ENCODE results near the gene EOGT. TPM values are rescaled to one million over a fixed set of nuclear protein-coding genes. Genes with fewer than 3 reads are reported as not detected.

EOGT gene
- total RNA-seq, 1 experiment from 2014 or later = 20.1 TPM

DNA sequence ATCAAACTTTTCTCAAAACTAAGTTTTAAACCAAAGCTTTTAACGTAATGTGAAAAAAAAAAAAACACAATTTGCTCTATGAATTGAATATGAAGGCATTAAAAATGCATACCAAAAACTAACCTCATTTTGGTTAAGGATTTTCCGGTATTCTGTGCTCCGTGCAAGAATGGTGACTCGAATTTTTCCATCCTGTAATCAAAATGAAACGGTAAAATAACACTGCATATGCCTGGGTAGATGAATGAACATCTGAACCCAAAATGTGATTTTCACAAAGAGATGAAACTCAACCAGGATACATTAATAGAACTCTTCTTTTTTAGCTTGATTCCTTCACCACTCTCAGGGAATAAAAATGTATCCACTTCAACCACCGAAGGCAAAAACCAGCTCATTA is 26.2 kb downstream of the EOGT start:
- Histone ChIP-seq H3K27me3 (ENCODE audit: insufficient read depth, low read length) (no peaks in the 10 kb centered on the region), H3K9me3 (ENCODE audit: control insufficient read depth in 1 of 2, insufficient read depth in 1 of 2, low read depth in 1 of 2, low read length in 2 of 2) (no peaks in the 10 kb centered on the region), H3K9ac (ENCODE audit: low read length) (no peak overlapping the region), H4K20me1 (ENCODE audit: insufficient read depth) (no peaks in the 10 kb centered on the region), H3K36me3 (ENCODE audit: control insufficient read depth in 1 of 2, insufficient read depth in 2 of 2, low read length in 2 of 2) (peaks cover 9 to 21% of the 10 kb centered on the region in 2 experiments; a peak in 3 of 4 replicates), H3K79me2 (ENCODE audit: insufficient read depth, low read length) (no peaks in the 10 kb centered on the region), H3K4me1 (ENCODE audit: control insufficient read depth in 1 of 2, insufficient read depth in 2 of 2, low read length in 2 of 2) (no peaks in the 10 kb centered on the region), H3K4me3 (replicated peaks in 1 of 2; ENCODE audit: low read depth in 1 of 2, low read length in 2 of 2) (no peak overlapping the region), H3K4me2 (ENCODE audit: low read length) (no peak overlapping the region), H3K27ac (ENCODE audit: low read depth, low read length) (no peak overlapping the region), H2AFZ (ENCODE audit: low read depth, low read length, poor library complexity, severe bottlenecking) (no peak overlapping the region), H3K9me2 (ENCODE audit: insufficient read depth) (no peaks in the 10 kb centered on the region)
- TF ChIP-seq POLR2AphosphoS5 (IDR thresholded peaks at IDR 0.05; ENCODE audit: low read depth, low read length) = no peak
- TF ChIP-seq SP1 (IDR thresholded peaks at IDR 0.05; ENCODE audit: low read depth) = no peak
- no peak for TF ChIP-seq ZBTB33 (IDR thresholded peaks at IDR 0.05; ENCODE audit: extremely low read depth, insufficient replicate concordance, low read length)
- no peak for TF ChIP-seq EGR1 (IDR thresholded peaks at IDR 0.05; ENCODE audit: low read depth)
- TF ChIP-seq CEBPB (IDR thresholded peaks at IDR 0.05; ENCODE audit: low read depth) = no peak
- no peak for TF ChIP-seq SIN3A (IDR thresholded peaks at IDR 0.05; ENCODE audit: low read depth)
- TF ChIP-seq ZFX (IDR thresholded peaks at IDR 0.05) = no peak
- no peak for TF ChIP-seq SRF (IDR thresholded peaks at IDR 0.05; ENCODE audit: low read depth)
- no peak for TF ChIP-seq EZH2 (IDR thresholded peaks at IDR 0.05)
- TF ChIP-seq ZNF274 (IDR thresholded peaks at IDR 0.05; ENCODE audit: low read depth, low read length) = no peak
- no peak for TF ChIP-seq YY1 (IDR thresholded peaks at IDR 0.05; ENCODE audit: extremely low read depth, insufficient replicate concordance, low read depth, low read length)
- ATAC-seq = no peak
- ChIA-PET RAD21 (ENCODE audit: low non-redundant PET in 1 of 2, low total read pairs in 2 of 2, uncharacterized antibody in 2 of 2, unreplicated experiment in 2 of 2) (interaction anchor here in 1 of 2 experiments (0.7 kb wide), 1 partner anchor 45 kb away, joined by 5 read pairs; no protein-coding TSS in a partner anchor), CTCF (no interaction called here), POLR2A (no interaction called here)
- DNase-seq (ENCODE audit: low read depth, low spot score) = no peak
- no TSS peak for BruUV-seq (replicated peaks)
- intact Hi-C loops (cut with micrococcal nuclease) = no loop called here

Data from HCT116 (cell line).